Measurements from ENCODE around the gene GATA3. TPM values are rescaled to one million over a fixed set of nuclear protein-coding genes. Genes with fewer than 3 reads are reported as not detected.

Gene GATA3
- polyA plus RNA-seq, 4 donors, result 0.37 to 0.84 (median 0.63) TPM

- H3K36me3 ChIP-seq (ENCODE audit: control insufficient read depth in 3 of 3, insufficient read depth in 2 of 3, low read depth in 1 of 3, low read length in 3 of 3), result no peaks in the 10 kb centered on the region
- no peak for FAIRE-seq
These were observed 12.3 kb upstream of the GATA3 start for GRCh38 chr10:8041992-8042720.

DNA sequence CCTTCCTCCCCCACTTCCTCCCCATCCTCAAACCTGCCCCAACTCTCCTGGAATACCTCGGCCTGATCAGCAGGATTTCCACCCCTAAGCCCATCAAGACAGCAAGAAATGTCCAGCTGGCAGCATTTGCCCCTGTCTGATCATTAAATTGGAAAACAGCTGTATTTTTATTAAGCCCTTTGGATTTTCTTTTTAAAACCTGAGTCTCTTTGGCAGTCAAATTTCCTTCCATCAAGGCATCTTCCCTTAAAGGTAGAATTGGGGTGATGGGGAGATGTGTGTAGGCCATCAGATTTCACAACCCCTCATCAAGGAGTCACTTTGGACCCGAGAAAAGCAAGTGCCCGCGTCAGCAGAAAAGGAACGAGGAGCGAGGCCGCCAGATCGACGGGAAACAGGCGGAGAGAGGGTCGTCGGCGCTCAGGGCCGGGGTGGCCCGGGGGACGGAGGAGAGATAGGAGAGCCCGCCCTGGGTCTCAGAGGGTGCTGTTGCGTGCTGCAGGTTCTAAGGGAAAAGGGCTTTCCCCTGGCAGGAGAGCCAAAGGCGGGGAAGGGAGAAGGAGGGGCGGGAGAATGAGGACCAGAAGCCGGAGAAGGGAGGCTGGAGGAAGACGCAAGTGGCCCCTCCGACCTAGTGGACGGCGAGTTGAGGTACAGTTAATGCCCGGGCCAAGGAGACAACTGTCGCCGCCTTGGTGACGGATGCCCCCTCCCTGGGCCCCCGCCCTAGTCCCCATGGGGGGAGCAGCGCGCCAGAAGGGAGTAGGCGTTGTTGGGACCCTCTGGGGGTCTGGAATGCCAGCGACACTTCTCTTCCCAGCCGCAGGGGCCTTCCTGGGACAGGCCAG is 11.5 kb upstream of the GATA3 start:
- peaks cover 5 to 100% (median 62%) of the 10 kb centered on the region in 3 donors for H3K27me3 ChIP-seq (ENCODE audit: control insufficient read depth in 3 of 3, insufficient read depth in 3 of 3, low read length in 3 of 3)
- no peaks in the 10 kb centered on the region for H3K9me3 ChIP-seq (ENCODE audit: control insufficient read depth in 2 of 2, insufficient read depth in 1 of 2, low read depth in 1 of 2, low read length in 1 of 2)
- FAIRE-seq (no peak), DNase-seq (peak in 1 of 2 donors; percentile 44)
- no peak overlapping the region for H3K27ac ChIP-seq (ENCODE audit: low read depth in 1 of 3, low read length in 2 of 3)
- H3K4me1 ChIP-seq (ENCODE audit: control insufficient read depth in 3 of 3, insufficient read depth in 2 of 3, low read depth in 1 of 3, low read length in 2 of 3), result peaks cover 0 to 15% (median 0%) of the 10 kb centered on the region in 3 donors
- H3K4me3 ChIP-seq (ENCODE audit: low read depth in 1 of 3, low read length in 3 of 3), result no peak overlapping the region
- H3K36me3 ChIP-seq (ENCODE audit: control insufficient read depth in 3 of 3, insufficient read depth in 2 of 3, low read depth in 1 of 3, low read length in 3 of 3), result no peaks in the 10 kb centered on the region
- WGBS, 3 donors, result 6 to 7% (median 6%) methylated on average over 32 to 35 of the region's 35 CpGs

More at GRCh38 chr10:8041992-8042720, 12.3 kb upstream of the GATA3 start:
- Histone ChIP-seq H3K4me3 (ENCODE audit: low read depth in 1 of 3, low read length in 3 of 3) (no peak overlapping the region), H3K27ac (ENCODE audit: low read depth in 1 of 3, low read length in 2 of 3) (no peak overlapping the region), H3K4me1 (ENCODE audit: control insufficient read depth in 3 of 3, insufficient read depth in 2 of 3, low read depth in 1 of 3, low read length in 2 of 3) (peaks cover 0 to 19% (median 2%) of the 10 kb centered on the region in 3 donors), H3K9me3 (ENCODE audit: control insufficient read depth in 2 of 2, insufficient read depth in 1 of 2, low read depth in 1 of 2, low read length in 1 of 2) (no peaks in the 10 kb centered on the region), H3K27me3 (ENCODE audit: control insufficient read depth in 3 of 3, insufficient read depth in 3 of 3, low read length in 3 of 3) (peaks cover 5 to 100% (median 58%) of the 10 kb centered on the region in 3 donors)
- 5 to 12% (median 6%) methylated on average over 17 of the region's 17 CpGs for WGBS, 3 donors
- peak in 1 of 2 donors; percentile 8 for DNase-seq

- DNase-seq (peak in 1 of 2 donors; percentile 36), FAIRE-seq (no peak)
- Histone ChIP-seq H3K9me3 (ENCODE audit: control insufficient read depth in 2 of 2, insufficient read depth in 1 of 2, low read depth in 1 of 2, low read length in 1 of 2) (no peaks in the 10 kb centered on the region), H3K36me3 (ENCODE audit: control insufficient read depth in 3 of 3, insufficient read depth in 2 of 3, low read depth in 1 of 3, low read length in 3 of 3) (no peaks in the 10 kb centered on the region), H3K4me1 (ENCODE audit: control insufficient read depth in 3 of 3, insufficient read depth in 2 of 3, low read depth in 1 of 3, low read length in 2 of 3) (peaks cover 0 to 15% (median 0%) of the 10 kb centered on the region in 3 donors), H3K27ac (ENCODE audit: low read depth in 1 of 3, low read length in 2 of 3) (no peak overlapping the region), H3K27me3 (ENCODE audit: control insufficient read depth in 3 of 3, insufficient read depth in 3 of 3, low read length in 3 of 3) (peaks cover 5 to 100% (median 64%) of the 10 kb centered on the region in 3 donors), H3K4me3 (ENCODE audit: low read depth in 1 of 3, low read length in 3 of 3) (no peak overlapping the region)
- 5 to 11% (median 8%) methylated on average over 22 to 31 of the region's 31 CpGs for WGBS, 3 donors
These were observed 10.8 kb upstream of the GATA3 start for GRCh38 chr10:8043569-8044306.

- FAIRE-seq, result no peak
- no peak overlapping the region for H3K4me3 ChIP-seq (ENCODE audit: low read depth in 1 of 3, low read length in 3 of 3)
- H3K9me3 ChIP-seq (ENCODE audit: control insufficient read depth in 2 of 2, insufficient read depth in 1 of 2, low read depth in 1 of 2, low read length in 1 of 2), result no peaks in the 10 kb centered on the region
- WGBS, 3 donors, result 4 to 9% (median 5%) methylated on average over 12 of the region's 12 CpGs
- DNase-seq, result no peak
- peaks cover under 1 to 15% (median 3%) of the 10 kb centered on the region in 3 donors for H3K4me1 ChIP-seq (ENCODE audit: control insufficient read depth in 3 of 3, insufficient read depth in 2 of 3, low read depth in 1 of 3, low read length in 2 of 3)
- no peaks in the 10 kb centered on the region for H3K36me3 ChIP-seq (ENCODE audit: control insufficient read depth in 3 of 3, insufficient read depth in 2 of 3, low read depth in 1 of 3, low read length in 3 of 3)
- H3K27ac ChIP-seq (ENCODE audit: low read depth in 1 of 3, low read length in 2 of 3), result no peak overlapping the region
- H3K27me3 ChIP-seq (ENCODE audit: control insufficient read depth in 3 of 3, insufficient read depth in 3 of 3, low read length in 3 of 3), result peaks cover 7 to 100% (median 68%) of the 10 kb centered on the region in 3 donors
These were observed 10.1 kb upstream of the GATA3 start for GRCh38 chr10:8044331-8044907.

- Histone ChIP-seq H3K36me3 (ENCODE audit: control insufficient read depth in 3 of 3, insufficient read depth in 2 of 3, low read depth in 1 of 3, low read length in 3 of 3) (no peaks in the 10 kb centered on the region), H3K27ac (ENCODE audit: low read depth in 1 of 3, low read length in 2 of 3) (no peak overlapping the region), H3K4me3 (ENCODE audit: low read depth in 1 of 3, low read length in 3 of 3) (peak overlapping the region in 1 of 3 donors; percentile 11), H3K4me1 (ENCODE audit: control insufficient read depth in 3 of 3, insufficient read depth in 2 of 3, low read depth in 1 of 3, low read length in 2 of 3) (peaks cover 4 to 18% (median 6%) of the 10 kb centered on the region in 3 donors), H3K9me3 (ENCODE audit: control insufficient read depth in 2 of 2, insufficient read depth in 1 of 2, low read depth in 1 of 2, low read length in 1 of 2) (no peaks in the 10 kb centered on the region), H3K27me3 (ENCODE audit: control insufficient read depth in 3 of 3, insufficient read depth in 3 of 3, low read length in 3 of 3) (peaks cover 8 to 100% (median 72%) of the 10 kb centered on the region in 3 donors)
- FAIRE-seq (no peak), DNase-seq (peak in 1 of 2 donors; percentile 30)
- 1 to 3% (median 3%) methylated on average over 30 to 32 of the region's 32 CpGs for WGBS, 3 donors
These were observed 9.4 kb upstream of the GATA3 start for GRCh38 chr10:8044908-8045725.

GRCh38 chr10:8045726-8046494 is 8.6 kb upstream of the GATA3 start:
- no peak overlapping the region for H3K4me3 ChIP-seq (ENCODE audit: low read depth in 1 of 3, low read length in 3 of 3)
- FAIRE-seq, result no peak
- 5 to 8% (median 7%) methylated on average over 17 of the region's 17 CpGs for WGBS, 3 donors
- H3K27me3 ChIP-seq (ENCODE audit: control insufficient read depth in 3 of 3, insufficient read depth in 3 of 3, low read length in 3 of 3), result peaks cover 8 to 100% (median 75%) of the 10 kb centered on the region in 3 donors
- H3K4me1 ChIP-seq (ENCODE audit: control insufficient read depth in 3 of 3, insufficient read depth in 2 of 3, low read depth in 1 of 3, low read length in 2 of 3), result peaks cover 6 to 18% (median 8%) of the 10 kb centered on the region in 3 donors
- no peaks in the 10 kb centered on the region for H3K36me3 ChIP-seq (ENCODE audit: control insufficient read depth in 3 of 3, insufficient read depth in 2 of 3, low read depth in 1 of 3, low read length in 3 of 3)
- no peak for DNase-seq
- H3K27ac ChIP-seq (ENCODE audit: low read depth in 1 of 3, low read length in 2 of 3), result no peak overlapping the region
- H3K9me3 ChIP-seq (ENCODE audit: control insufficient read depth in 2 of 2, insufficient read depth in 1 of 2, low read depth in 1 of 2, low read length in 1 of 2), result no peaks in the 10 kb centered on the region

All from small intestine (tissue), 7 donors.